CD14-positive monocyte (primary cell): ENCODE data around the gene PNPLA7. TPM values are rescaled to one million over a fixed set of nuclear protein-coding genes. Genes with fewer than 3 reads are reported as not detected.

ENCODE experiments used
- DNase-seq, 3 donors: peaks; one replicate each; pipeline ENCODE4 v3.0.0-alpha.2; 2011 to 2022
- H2AFZ ChIP-seq: 2 replicates; pipeline ENCODE4 v1.6.0; 2012; ENCODE audit warnings: mild to moderate bottlenecking, low read depth, low read length, inconsistent platforms; ENCODE audit not compliant: insufficient read depth, poor library complexity, severe bottlenecking
- H3K27ac ChIP-seq, 2 donors: 1 replicate in 1 of 2; 2 replicates in 1 of 2; pipeline ENCODE4 v1.5.1; 2012 to 2013; ENCODE audit warnings: low read length in 2 of 2, control low read depth in 1 of 2, inconsistent platforms in 1 of 2, low read depth in 1 of 2, mild to moderate bottlenecking in 1 of 2
- H3K27me3 ChIP-seq, 2 donors: one replicate each; pipeline versions ENCODE4 v1.6.0 to v1.6.1; 2011 to 2013; ENCODE audit warnings: low read length in 2 of 2; ENCODE audit not compliant: control insufficient read depth in 2 of 2, insufficient read depth in 2 of 2
- H3K36me3 ChIP-seq, 2 donors: replicated peaks in 1 of 2; 1 replicate in 1 of 2; 2 replicates in 1 of 2; pipeline versions ENCODE4 v1.5.1 to v1.6.1; 2012 to 2013; ENCODE audit warnings: low read length in 2 of 2, control low read depth in 1 of 2, inconsistent platforms in 1 of 2, mild to moderate bottlenecking in 1 of 2; ENCODE audit not compliant: insufficient read depth in 2 of 2, control insufficient read depth in 1 of 2
- H3K4me1 ChIP-seq, 2 donors: 1 replicate in 1 of 2; 2 replicates in 1 of 2; pipeline versions ENCODE4 v1.5.1 to v1.6.1; 2012 to 2013; ENCODE audit warnings: low read length in 2 of 2, control low read depth in 1 of 2, inconsistent platforms in 1 of 2, mild to moderate bottlenecking in 1 of 2, moderate library complexity in 1 of 2; ENCODE audit not compliant: insufficient read depth in 2 of 2, control insufficient read depth in 1 of 2
- H3K4me2 ChIP-seq: replicated peaks from 2 replicates; pipeline ENCODE3; 2012; ENCODE audit warnings: low read length, moderate library complexity, mild to moderate bottlenecking; ENCODE audit not compliant: poor library complexity, severe bottlenecking; ENCODE audit errors: extremely low read depth
- H3K4me3 ChIP-seq, 3 experiments: fragments of 200-600 bp in 1 of 3; sonication (generic) in 1 of 3; replicated peaks in 1 of 3; 1 replicate in 2 of 3; 2 replicates in 1 of 3; pipeline ENCODE4 v1.5.1; 2011 to 2013; ENCODE audit warnings: low read length in 3 of 3, mild to moderate bottlenecking in 3 of 3, control low read depth in 2 of 3, low read depth in 2 of 3, inconsistent platforms in 1 of 3, moderate library complexity in 1 of 3
- H3K79me2 ChIP-seq: 2 replicates; pipeline ENCODE4 v1.6.0; 2012; ENCODE audit warnings: mild to moderate bottlenecking, control low read depth, inconsistent platforms, low read length, moderate library complexity; ENCODE audit not compliant: insufficient read depth
- H3K9ac ChIP-seq: 2 replicates; pipeline ENCODE4 v1.6.0; 2017; ENCODE audit warnings: low read length, mild to moderate bottlenecking; ENCODE audit not compliant: insufficient read depth, poor library complexity, severe bottlenecking
- H3K9me3 ChIP-seq, 2 donors: replicated peaks in 1 of 2; 1 replicate in 1 of 2; 2 replicates in 1 of 2; pipeline versions ENCODE4 v1.5.1 to v1.6.1; 2012 to 2013; ENCODE audit warnings: low read length in 2 of 2, control low read depth in 1 of 2; ENCODE audit not compliant: control insufficient read depth in 1 of 2, insufficient read depth in 1 of 2
- H4K20me1 ChIP-seq: 2 replicates; pipeline ENCODE4 v1.6.0; 2012; ENCODE audit warnings: mild to moderate bottlenecking, low read length, control low read depth, moderate library complexity; ENCODE audit not compliant: insufficient read depth
- H3K27ac Mint-ChIP-seq, 7 donors: one replicate each; pipeline ENCODE4 v1.8.0; 2020; ENCODE audit warnings: mild to moderate bottlenecking in 7 of 7, mixed read lengths in 7 of 7, moderate library complexity in 6 of 7, inconsistent platforms in 2 of 7
- H3K27me3 Mint-ChIP-seq, 3 donors: one replicate each; pipeline ENCODE4 v1.8.0; 2021 to 2022; ENCODE audit warnings: low read depth in 3 of 3, mild to moderate bottlenecking in 3 of 3, mixed read lengths in 3 of 3, moderate library complexity in 3 of 3, inconsistent platforms in 1 of 3
- H3K36me3 Mint-ChIP-seq, 2 donors: one replicate each; pipeline ENCODE4 v1.8.0; 2020; ENCODE audit warnings: mixed read lengths in 2 of 2, inconsistent platforms in 1 of 2, mild to moderate bottlenecking in 1 of 2
- H3K4me1 Mint-ChIP-seq: one replicate; pipeline ENCODE4 v1.8.0; 2020; ENCODE audit warnings: mild to moderate bottlenecking, mixed read lengths
- H3K4me3 Mint-ChIP-seq, 2 donors: one replicate each; pipeline ENCODE4 v1.8.0; 2020; ENCODE audit warnings: mild to moderate bottlenecking in 2 of 2, mixed read lengths in 2 of 2, moderate library complexity in 1 of 2
- H3K9me3 Mint-ChIP-seq, 7 donors: one replicate each; pipeline ENCODE4 v1.8.0; 2020 to 2022; ENCODE audit warnings: mixed read lengths in 7 of 7, mild to moderate bottlenecking in 6 of 7, moderate library complexity in 6 of 7, inconsistent platforms in 2 of 7
- CTCF ChIP-seq: fragments of 200-600 bp; IDR thresholded peaks from one replicate; pipeline ENCODE4 v1.8.0; 2022; ENCODE audit warnings: antibody characterized with exemption, mild to moderate bottlenecking
- WGBS: methylation state at CpG from one replicate; pipeline ENCODE4 v1.1.5; 2013; ENCODE audit warnings: missing lambda C conversion rate; ENCODE audit not compliant: insufficient coverage; 5-methylcytosine and 5-hydroxymethylcytosine counted together
- intact Hi-C, 2 donors: fragments of 100-400 bp; cut with micrococcal nuclease; formaldehyde crosslinking; loops; one replicate each; pipeline versions ENCODE4 v1.15.0 to v1.15.1; 2023
- polyA plus RNA-seq, 3 donors: library from polyadenylated mRNA; depleted of rRNA in 1 of 3; unstranded in 2 of 3; stranded (reverse) in 1 of 3; fragments of 300-500 nt in 2 of 3; fragments of >200 nt in 1 of 3; fragmentation: Illumina TruSeq in 2 of 3; gene quantifications; 1 replicate in 2 of 3; 2 replicates in 1 of 3; pipeline ENCODE4 v1.2.3, GENCODE V29; 2012 to 2021

Gene PNPLA7
- polyA plus RNA-seq, 3 donors: 0.10 to 1.1 (median 0.14) TPM

- H3K27me3 ChIP-seq: no peaks in the 10 kb centered on the region
- H3K9ac ChIP-seq: peak overlapping the region; percentile 75
- peaks cover 55 to 69% of the 10 kb centered on the region in 2 donors for H3K4me1 ChIP-seq
- H3K9me3 ChIP-seq: no peaks in the 10 kb centered on the region
- peak overlapping the region; percentile 84 for H3K4me2 ChIP-seq
- H3K36me3 Mint-ChIP-seq: peaks cover 11 to 20% of the 10 kb centered on the region in 2 donors
- peak overlapping the region; percentile 62 for H2AFZ ChIP-seq
- peak overlapping the region; percentile 58 to 83 for H3K27ac ChIP-seq
- H3K27me3 Mint-ChIP-seq: no peaks in the 10 kb centered on the region
- H3K4me3 ChIP-seq: peak overlapping the region; percentile 48 to 83 (median 69)
- no peaks in the 10 kb centered on the region for H4K20me1 ChIP-seq
- peak in 1 of 3 donors; percentile 47 for DNase-seq
- 68% methylated on average over 29 of the region's 30 CpGs for WGBS
- H3K79me2 ChIP-seq: no peaks in the 10 kb centered on the region
- intact Hi-C loops: loop anchor here (1.0 to 5.0 kb wide), 2 partner anchors 31 to 32 kb away; partner anchors contain the start of genes EXD3 (in 2 of the 2) and NOXA1 (in 2 of the 2)
- peak overlapping the region; percentile 82 to 91 for H3K4me3 Mint-ChIP-seq
- no peak for TF ChIP-seq CTCF
- H3K36me3 ChIP-seq: peaks cover 6 to 7% of the 10 kb centered on the region in 2 donors
- H3K4me1 Mint-ChIP-seq: peaks cover 27% of the 10 kb centered on the region
- peaks cover 0 to 6% (median 0%) of the 10 kb centered on the region in 7 donors for H3K9me3 Mint-ChIP-seq
- H3K27ac Mint-ChIP-seq: peak overlapping the region; percentile 83 to 95 (median 87)
These were observed 95.4 kb downstream of the PNPLA7 start for GRCh38 chr9:137454597-137455358.

DNA sequence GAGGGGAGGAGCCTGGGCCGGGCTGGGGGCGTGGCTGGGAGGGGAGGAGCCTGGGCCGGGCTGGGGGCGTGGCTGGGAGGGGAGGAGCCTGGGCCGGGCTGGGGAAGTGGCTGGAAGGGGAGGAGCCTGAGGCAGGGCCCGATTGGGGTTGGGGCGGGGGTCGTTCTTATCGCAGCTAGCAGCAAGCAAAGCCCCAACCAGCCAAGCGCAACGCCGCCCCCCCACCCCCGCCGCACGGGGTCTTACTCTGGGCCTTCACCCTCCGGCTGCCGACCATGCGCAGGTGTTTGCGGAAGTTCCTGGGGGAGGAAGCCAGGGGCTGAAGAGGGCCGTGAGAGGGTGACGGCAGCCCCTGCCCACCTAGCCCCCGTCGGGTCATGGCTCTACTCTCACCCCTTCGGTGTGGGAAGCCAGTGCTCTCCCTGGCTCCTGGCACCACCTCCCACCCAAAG lies 96.0 kb downstream of the PNPLA7 start:
- no peaks in the 10 kb centered on the region for H4K20me1 ChIP-seq
- no peaks in the 10 kb centered on the region for H3K9me3 ChIP-seq
- H3K4me3 ChIP-seq: peak overlapping the region; percentile 48 to 83 (median 69)
- H3K27ac Mint-ChIP-seq: peak overlapping the region; percentile 83 to 95 (median 87)
- peak overlapping the region; percentile 82 to 91 for H3K4me3 Mint-ChIP-seq
- 0% methylated on average over 15 of the region's 24 CpGs for WGBS
- peak; percentile 46 to 63 (median 52) for DNase-seq
- H3K9ac ChIP-seq: peak overlapping the region; percentile 75
- H3K4me2 ChIP-seq: peak overlapping the region; percentile 84
- H3K27me3 ChIP-seq: no peaks in the 10 kb centered on the region
- intact Hi-C loops: loop anchor here in 1 of 2 donors (1.0 kb wide), 1 partner anchor 31 kb away; the partner anchor contains the start of genes EXD3 and NOXA1
- peaks cover 12 to 13% of the 10 kb centered on the region in 2 donors for H3K36me3 ChIP-seq
- peaks cover 25% of the 10 kb centered on the region for H3K4me1 Mint-ChIP-seq
- no peaks in the 10 kb centered on the region for H3K79me2 ChIP-seq
- TF ChIP-seq CTCF: no peak
- H3K36me3 Mint-ChIP-seq: peaks cover 15 to 23% of the 10 kb centered on the region in 2 donors
- peak overlapping the region; percentile 62 for H2AFZ ChIP-seq
- H3K4me1 ChIP-seq: peaks cover 56 to 70% of the 10 kb centered on the region in 2 donors
- no peaks in the 10 kb centered on the region for H3K27me3 Mint-ChIP-seq
- peak overlapping the region; percentile 58 to 83 for H3K27ac ChIP-seq
- H3K9me3 Mint-ChIP-seq: peaks cover 0 to 6% (median 0%) of the 10 kb centered on the region in 7 donors
